HTERT RPE-1 (cell line): ENCODE data around the gene CALD1.

Source experiments
- in situ Hi-C: fragments of 300-500 bp; cut with MboI; formaldehyde crosslinking; loops from 4 replicates; pipeline ENCODE4 v1.14.3; 2020; ENCODE audit warnings: low sequenced_read_pairs

CALD1 gene

DNA sequence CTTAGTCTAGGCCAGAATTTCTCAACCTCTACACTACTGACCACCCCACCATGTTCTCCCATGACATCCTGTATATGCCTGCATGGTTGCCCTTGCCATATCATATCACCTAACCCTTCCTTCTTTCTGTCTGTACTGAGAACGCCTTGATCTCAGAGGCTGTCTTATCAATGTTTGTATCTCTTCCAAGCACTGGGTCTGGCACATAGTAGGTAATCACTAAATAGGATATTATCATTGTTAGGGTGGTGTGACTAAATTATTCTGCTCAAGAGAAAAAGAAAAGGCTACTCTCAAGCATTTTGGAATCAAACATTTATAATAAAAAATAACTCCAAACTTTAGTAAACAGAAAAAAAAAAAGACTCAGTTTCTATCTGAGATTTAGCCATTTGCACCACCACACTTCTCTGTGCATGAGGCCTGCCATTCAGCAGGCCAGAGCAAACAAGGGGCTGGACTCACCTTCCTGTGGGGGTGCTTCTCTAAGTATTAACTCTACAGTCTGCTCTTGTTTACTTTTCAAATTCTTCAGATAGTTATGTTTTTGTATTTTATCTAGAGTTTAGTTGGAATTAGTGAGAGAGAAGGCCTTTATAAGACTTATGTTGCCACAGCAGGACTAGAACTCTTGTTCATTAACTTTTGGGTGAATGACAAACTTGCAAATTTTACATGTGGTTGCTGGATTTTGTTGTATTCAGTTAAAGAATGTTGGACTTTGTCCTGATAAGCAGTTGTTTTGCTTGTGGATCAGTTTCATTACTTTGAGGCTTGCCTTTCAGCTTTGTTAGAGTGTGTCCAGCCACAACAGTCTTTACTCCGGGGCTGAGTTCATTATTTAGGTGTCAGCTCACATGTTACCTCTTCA, 212.3 kb downstream of the CALD1 start:
- in situ Hi-C loops, result no loop called here

- in situ Hi-C loops, result no loop called here
Observed at GRCh38 chr7:134992626-134993179, 213.3 kb downstream of the CALD1 start.

DNA sequence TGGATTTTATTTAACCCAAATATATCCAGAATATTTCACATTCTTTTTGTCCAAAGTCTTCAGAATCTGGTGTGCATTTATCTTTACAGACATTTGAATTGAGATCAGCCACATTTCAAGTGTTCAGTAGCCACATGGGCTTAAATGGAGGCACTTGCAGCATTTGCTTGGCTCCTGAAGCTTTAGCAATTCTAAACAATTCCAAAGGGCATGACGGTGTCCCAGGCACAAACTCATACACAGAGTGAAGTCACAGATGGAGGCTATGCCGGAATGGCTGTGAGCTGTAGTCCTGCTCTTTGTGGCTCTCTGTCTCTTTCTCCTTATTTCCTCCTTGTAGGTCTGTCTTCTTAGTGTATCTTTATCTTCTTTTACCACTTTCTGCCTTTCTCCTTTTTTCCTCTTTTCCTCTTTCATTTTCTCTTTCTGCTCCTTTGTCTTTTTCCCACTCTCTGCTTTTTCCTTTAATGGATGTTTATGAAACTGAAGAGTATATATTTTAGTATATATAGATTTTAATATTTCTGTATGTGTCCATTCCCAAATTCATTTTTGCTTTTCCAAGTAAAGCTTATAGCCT, 214.5 kb downstream of the CALD1 start:
- in situ Hi-C loops, result no loop called here

DNA sequence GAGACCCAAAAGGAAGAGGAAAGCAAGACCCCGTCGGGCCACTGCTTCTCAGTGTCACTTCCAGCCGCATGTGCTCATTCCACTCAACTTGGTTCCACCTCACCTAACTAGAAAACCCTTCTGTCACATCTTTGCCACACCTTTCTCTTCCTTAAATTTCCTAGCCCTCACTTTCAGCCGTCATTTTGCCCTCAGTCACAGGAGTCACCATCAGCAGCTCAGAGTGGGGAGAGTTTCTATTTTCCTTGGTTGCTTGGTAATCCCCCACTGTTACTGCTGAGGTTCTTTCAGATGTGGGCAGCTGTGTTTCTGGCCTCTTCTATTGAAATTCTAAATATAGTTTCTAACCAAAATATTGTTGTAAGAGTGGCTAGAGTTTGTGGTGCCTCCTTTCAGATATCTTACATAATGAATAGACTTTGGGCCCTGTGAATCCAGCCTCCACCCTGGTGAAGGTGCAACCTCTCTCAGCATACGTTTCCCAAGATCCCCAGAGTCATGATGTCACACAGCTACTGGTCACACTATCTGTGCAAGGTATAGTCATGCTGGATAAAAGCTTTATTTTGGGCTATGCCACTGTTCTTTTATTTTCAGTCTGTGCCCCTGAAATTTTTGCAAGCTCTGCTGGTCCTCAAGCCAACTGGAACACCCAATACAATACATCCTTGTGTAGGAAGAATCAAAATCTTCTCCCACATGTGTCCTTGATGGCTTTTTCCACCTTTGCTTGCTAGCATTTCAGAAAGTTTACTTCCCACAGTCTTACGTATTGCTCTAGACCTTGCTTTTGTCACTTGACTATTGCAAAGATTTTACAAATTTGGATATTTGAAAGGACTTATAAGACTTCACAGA, 216.0 kb downstream of the CALD1 start:
- in situ Hi-C loops, result no loop called here

DNA sequence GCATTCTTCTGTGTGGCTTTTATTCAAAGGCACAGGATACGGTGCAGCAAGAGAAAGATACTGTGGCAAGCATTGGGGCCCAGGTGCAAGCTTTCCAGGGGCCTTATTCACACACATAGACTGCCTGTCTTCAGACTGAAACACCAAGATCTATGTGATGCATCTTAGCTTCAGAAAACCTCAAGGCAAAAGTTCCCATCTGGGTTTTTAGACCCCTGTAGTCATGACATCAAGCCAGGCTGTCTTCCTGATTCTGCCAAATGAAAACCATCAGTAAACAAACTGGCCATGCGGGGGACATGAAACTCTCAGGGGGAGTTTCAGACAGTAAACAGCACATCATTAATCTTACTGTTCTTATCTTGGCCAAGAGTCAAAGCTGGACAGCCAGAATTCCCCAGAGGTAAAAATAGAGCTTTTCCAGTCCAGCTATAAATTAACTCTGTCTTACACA, 216.7 kb downstream of the CALD1 start:
- in situ Hi-C loops, result no loop called here

DNA sequence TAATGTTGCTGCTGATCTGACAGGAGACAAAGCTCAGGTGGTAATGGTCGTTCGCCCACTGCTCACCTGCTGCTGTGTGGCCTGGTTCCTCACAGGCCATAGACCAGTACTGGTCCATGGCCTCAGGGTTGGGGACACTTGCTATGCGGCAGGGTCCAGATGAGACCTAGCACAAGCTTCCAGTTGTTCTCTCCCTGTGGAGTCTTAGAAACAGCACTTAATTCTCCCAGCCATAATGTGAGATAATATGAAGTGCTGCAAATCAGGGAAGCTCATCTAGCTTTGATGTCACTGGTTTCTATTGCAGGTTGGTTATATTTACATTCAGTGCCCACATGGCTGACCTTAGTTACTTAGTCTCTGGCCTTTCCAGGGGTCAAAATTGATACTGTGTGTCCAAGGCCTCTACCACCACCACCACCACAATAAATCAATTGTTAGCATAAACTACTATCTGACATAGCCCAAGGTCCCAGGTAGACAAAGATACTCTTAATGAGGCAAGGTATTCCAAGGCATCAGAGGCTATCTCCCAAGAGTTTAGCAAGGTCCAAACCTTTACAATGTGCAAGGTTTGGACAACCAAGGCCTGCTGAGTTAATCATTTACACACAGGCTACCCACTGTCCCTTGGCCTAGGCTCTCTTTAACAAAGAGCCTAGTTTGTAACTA, 217.9 kb downstream of the CALD1 start:
- in situ Hi-C loops, result no loop called here

DNA sequence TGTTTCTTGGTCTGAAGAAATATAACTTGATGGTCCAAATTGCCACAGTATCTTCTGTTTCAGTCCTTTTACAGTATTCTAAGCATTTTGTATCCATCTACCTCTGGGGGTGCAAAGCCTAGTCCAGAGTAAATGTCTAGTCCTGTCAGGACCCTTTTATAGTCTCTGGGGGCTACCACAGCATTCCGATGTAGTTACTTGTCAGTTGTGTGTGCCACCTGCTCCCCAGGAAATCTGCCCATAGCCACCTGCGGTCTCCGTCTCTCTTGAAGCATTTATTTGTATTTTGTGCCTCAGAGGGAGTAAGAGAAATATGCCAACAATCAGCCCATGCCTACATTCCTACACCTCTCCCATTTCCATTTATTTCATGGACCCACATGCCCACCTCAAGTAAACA, 219.7 kb downstream of the CALD1 start:
- in situ Hi-C loops, result no loop called here

DNA sequence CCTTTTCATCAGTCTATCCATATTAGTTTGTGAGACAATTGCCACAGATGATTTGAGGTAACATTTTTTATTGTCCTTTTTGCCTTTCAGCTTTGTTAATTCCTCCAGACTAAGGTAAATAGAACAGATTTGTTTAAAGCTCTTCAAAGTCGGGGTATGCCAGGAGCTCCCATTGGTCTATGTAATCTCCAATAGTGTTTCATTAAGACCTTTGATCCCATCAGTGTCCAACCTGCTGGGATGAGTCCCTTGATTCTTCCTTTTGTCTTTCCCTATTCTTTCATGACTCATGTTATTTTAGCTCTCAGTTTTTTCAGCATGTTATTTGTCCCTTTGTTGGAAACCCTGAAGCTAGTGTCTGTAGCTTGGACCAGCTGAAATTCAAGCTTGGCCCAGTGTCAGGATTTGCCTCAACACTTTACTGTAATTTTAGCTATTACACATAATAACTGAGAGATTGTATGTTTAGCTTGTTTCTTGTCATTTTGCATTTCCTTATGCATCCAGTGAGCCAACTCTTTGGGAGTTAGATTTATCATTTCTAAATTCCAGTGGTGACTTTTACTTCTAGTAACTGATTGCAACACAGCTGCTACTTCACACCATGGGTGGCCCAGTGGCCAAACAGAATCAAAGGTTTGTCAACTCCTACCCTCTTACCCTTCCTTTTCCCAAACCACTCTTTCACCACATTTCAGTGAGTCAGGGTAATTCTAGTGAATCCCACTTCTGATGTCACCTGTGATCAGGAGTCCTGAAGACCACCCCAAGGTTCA, 222.1 kb downstream of the CALD1 start:
- in situ Hi-C loops, result no loop called here

DNA sequence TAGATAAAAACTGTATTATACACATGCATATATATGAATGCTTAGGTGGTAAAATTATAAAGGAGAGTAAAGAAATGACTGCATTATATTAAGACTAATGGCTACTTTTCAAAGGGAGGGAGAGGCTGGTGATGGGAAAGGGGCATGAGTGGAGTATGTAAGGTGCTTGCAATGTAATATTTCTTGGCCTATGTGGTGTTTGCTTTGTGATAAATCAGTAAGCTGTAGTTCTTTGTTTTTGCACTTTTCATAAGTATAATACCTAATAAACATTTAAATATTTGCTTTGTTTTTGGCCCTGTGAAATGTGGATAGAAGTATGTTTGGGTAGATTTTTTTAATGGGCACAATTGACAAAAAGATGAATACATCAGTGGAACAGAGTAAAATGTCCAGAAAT, 232.8 kb downstream of the CALD1 start:
- in situ Hi-C loops, result no loop called here
